Stimulated activated CD8-positive, alpha-beta memory T cell treated with anti-CD3 and anti-CD28 coated beads, Interleukin-15, amount 100 ng/mL, for 48 hours (primary cell): ENCODE data around the gene ANKRD13A.
A peak's percentile ranks its signal among the peaks of the same experiment; 100 is the strongest.
"Not testable (repeated sequence)": the region's sequence is repeated elsewhere in the genome, so short reads cannot be mapped to it uniquely, and the experiment has no call there.

Experiments used
- DNase-seq, 2 donors: peaks; one replicate each; pipeline ENCODE4 v3.0.0-alpha.2; 2020; ENCODE audit warnings: low read depth in 2 of 2

Gene ANKRD13A

DNA sequence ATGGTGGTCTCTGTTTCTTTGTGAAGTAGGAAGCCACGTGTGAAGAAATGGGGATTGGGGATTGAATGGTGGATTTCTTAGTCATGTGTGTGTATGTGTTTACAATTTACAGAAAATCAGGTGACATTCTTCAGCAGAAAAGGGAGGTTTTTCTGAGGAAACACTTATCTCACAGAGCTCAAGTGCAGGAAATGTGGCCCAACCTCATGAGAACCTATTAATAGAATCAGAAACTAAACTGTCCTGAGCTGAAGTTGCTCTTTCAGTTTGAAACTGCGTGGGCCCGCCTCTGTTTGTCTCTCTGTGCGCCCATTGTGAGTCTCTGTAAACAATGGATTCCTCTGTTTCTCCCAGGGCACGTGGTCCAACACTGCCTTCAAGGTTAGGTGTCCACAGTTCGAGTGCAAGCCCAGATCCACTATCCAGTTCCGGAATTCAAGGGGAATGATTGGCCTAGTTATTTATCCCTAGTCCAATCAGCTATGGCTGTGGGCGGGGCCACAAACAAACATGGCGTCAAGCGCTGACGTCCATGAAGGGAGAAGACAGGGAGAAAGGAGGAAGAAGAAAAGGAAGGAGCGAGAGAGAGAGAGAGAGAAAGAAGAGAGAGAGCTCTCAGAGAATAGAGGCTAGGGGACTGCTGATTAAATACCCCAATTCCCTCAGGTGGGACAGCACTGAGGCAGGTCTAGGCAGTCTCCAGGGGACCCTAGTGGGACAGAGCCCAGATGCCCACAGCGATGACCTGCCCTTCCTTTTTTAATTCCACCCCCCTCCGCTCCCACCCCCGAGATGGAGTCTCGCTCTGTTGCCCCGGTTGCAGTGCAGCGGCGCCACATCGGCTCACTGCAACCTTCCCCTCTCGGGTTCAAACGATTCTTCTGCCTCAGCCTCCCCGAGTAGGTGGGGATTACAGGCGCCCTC is 80.5 kb downstream of the ANKRD13A start:
- DNase-seq = peak; percentile 51 to 61

DNA sequence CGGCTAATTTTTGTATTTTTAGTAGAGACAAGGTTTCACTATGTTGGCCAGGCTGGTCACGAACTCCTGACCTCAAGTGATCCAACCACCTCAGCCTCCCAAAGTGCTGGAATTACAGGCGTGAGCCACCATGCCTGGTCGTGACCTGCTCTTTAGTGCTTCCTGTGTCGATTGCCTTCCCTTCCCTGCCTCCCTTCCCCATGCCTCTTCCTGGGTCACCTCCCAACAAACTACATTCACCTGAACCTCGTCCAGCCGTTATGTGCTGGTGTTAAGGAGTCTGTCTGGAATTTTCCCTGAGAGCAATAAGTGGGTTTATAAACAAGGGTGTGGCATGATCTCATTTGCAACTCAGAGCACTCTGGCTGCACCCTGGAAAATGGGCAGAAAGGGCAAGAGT is 81.2 kb downstream of the ANKRD13A start:
- DNase-seq = no peak

GRCh38 chr12:110084314-110085015 is 85.2 kb downstream of the ANKRD13A start:
- DNase-seq = no peak

DNA sequence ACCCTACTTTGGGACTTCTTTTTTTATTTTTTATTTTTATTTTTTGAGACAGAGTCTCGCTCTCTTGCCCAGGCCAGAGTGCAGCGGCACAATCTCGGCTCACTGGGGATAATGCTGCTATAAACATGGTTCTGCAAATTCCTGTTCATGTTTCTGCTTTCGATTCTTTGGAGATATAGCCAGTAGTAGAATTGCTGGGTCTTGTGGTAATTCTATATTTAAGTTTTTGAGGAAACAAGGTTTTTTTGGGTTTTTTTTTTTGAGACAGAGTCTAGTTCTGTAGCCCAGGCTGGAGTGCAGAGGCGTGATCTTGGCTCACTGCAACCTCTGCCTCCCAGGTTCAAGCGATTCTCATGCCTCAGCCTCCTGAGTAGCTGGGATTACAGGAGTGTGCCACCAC is 89.0 kb downstream of the ANKRD13A start:
- DNase-seq = not testable (repeated sequence)

GRCh38 chr12:110088936-110089335 is 89.7 kb downstream of the ANKRD13A start:
- no peak for DNase-seq
